Measurements from ENCODE around the gene GRIA4.

The GRIA4 gene

DNA sequence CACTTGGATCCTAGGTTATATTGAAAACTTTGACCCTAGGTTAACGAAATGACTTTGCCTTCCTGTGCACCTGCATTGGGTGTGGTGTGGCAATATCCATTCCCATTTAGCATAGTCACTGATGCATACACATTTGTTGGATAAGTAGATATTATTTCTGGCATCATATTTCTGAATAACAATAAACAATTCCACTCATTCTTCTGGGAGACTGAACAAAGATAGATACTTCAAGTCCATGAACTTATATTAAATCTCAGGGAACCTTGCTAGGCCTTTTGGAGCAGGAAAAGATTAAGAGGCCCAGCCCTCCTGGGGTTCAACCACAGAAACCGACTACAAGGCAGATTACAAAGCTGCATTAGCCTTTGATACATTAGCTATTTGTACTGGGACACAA lies 293.2 kb downstream of the GRIA4 start:
- H3K4me1 Mint-ChIP-seq, result no peaks in the 10 kb centered on the region

DNA sequence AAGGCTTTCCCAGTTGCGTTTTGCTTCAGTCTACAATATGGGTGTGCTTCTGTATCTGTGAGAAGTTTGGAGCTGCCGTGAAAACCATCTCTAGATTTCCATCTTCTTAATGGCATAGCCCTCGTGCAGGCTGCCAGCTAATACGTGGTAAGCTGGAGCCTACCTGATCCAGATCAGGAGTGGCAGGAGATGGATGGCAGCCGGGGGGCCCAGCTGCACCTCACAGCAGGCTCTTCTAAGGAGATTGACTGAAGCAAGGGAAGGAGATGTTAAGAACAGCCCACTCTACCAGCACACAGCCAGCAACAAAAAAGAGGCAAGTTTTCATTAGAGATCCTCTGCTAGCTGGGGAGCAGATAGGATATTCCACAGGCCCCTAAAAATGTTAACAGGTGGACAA lies 296.6 kb downstream of the GRIA4 start:
- Mint-ChIP-seq H3K27me3 (no peaks in the 10 kb centered on the region), H3K4me3 (no peak overlapping the region), H3K9me3 (no peaks in the 10 kb centered on the region), H3K27ac (no peak overlapping the region), H3K36me3 (no peaks in the 10 kb centered on the region), H3K4me1 (no peaks in the 10 kb centered on the region)
- CTCF ChIA-PET, result no interaction called here
- no peak for DNase-seq

More for the DNA sequence above, 293.2 kb downstream of the GRIA4 start:
- Mint-ChIP-seq H3K4me3 (no peak overlapping the region), H3K9me3 (no peaks in the 10 kb centered on the region), H3K36me3 (no peaks in the 10 kb centered on the region), H3K27me3 (no peaks in the 10 kb centered on the region), H3K27ac (no peak overlapping the region)
- CTCF ChIA-PET, result no interaction called here
- no peak for DNase-seq

- Mint-ChIP-seq H3K4me1 (no peaks in the 10 kb centered on the region), H3K4me3 (no peak overlapping the region), H3K27me3 (no peaks in the 10 kb centered on the region), H3K9me3 (no peaks in the 10 kb centered on the region), H3K36me3 (no peaks in the 10 kb centered on the region), H3K27ac (no peak overlapping the region)
- no peak for DNase-seq
- CTCF ChIA-PET, result no interaction called here
These were observed 297.4 kb downstream of the GRIA4 start for GRCh38 chr11:105907319-105907718.

- no peaks in the 10 kb centered on the region for H3K4me1 Mint-ChIP-seq
- H3K9me3 Mint-ChIP-seq, result no peaks in the 10 kb centered on the region
- H3K4me3 Mint-ChIP-seq, result no peak overlapping the region
- CTCF ChIA-PET, result no interaction called here
- H3K27me3 Mint-ChIP-seq, result no peaks in the 10 kb centered on the region
- H3K36me3 Mint-ChIP-seq, result no peaks in the 10 kb centered on the region
- no peak for DNase-seq
- no peak overlapping the region for H3K27ac Mint-ChIP-seq
These were observed 300.3 kb downstream of the GRIA4 start for GRCh38 chr11:105910095-105910715.

DNA sequence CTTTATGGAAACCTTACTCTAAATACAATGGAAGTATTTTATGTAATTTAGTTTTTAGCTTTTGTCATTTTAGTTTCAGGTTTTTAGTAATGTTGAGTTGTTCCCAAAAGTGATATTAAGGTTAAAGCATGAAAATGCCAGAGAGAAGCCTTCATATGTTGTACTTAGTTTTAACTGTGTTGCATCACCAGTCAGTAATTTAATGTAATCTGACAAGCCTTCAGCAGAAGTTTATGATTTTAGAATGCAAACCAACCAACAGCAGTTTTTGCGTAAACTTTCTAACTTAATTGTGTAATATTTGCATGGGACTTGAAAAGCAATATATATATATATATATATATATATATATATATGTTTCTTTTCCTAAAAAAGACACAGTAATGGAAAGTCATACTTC lies 301.6 kb downstream of the GRIA4 start:
- CTCF ChIA-PET, result no interaction called here
- DNase-seq, result no peak
- no peaks in the 10 kb centered on the region for H3K27me3 Mint-ChIP-seq

DNA sequence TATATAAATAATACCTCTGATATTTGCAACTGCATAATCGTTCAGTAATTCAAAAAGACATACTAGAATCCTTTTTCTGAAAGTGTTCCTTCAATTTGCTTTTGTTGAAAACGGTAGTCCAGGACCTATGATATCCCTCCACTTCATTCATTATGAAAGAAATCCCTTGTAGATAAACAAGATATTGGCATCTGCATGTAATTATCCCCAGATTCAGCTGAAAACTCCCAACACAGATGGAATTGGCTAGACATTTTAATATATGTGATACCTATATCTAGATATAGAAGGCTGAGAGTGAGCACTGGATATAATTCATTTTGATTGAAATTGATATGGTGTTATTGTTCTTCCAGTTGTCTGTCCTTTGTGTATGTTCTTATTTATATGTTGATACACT lies 302.8 kb downstream of the GRIA4 start:
- CTCF ChIA-PET, result no interaction called here
- Mint-ChIP-seq H3K27ac (no peak overlapping the region), H3K4me1 (no peaks in the 10 kb centered on the region), H3K27me3 (no peaks in the 10 kb centered on the region), H3K4me3 (no peak overlapping the region), H3K9me3 (no peaks in the 10 kb centered on the region), H3K36me3 (no peaks in the 10 kb centered on the region)
- DNase-seq, result no peak

More for the DNA sequence above, 301.6 kb downstream of the GRIA4 start:
- no peaks in the 10 kb centered on the region for H3K4me1 Mint-ChIP-seq
- no peaks in the 10 kb centered on the region for H3K9me3 Mint-ChIP-seq
- no peaks in the 10 kb centered on the region for H3K36me3 Mint-ChIP-seq
- H3K27ac Mint-ChIP-seq, result no peak overlapping the region
- no peak overlapping the region for H3K4me3 Mint-ChIP-seq

DNA sequence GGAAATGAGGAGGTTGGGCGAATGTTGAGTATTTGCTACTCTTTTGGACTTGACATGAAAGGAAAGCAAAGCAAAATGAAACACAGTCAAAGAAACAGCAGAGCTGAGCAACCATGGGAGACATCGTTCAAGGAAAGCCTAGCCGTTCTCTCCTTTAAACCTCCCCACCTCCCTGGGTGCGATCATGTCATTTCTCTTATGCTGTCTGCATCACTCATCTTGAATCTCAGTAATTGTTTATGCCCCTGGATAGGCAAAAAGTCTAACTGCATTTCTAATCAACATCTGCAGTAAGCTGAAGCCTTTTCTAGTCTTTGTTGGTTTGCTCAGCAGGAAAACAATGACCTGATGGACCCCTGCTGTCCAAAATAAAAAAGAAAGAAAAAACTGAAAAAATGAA lies 305.1 kb downstream of the GRIA4 start:
- Mint-ChIP-seq H3K4me1 (no peaks in the 10 kb centered on the region), H3K4me3 (no peak overlapping the region), H3K27ac (no peak overlapping the region), H3K27me3 (no peaks in the 10 kb centered on the region), H3K9me3 (no peaks in the 10 kb centered on the region), H3K36me3 (no peaks in the 10 kb centered on the region)
- DNase-seq, result no peak
- CTCF ChIA-PET, result no interaction called here

DNA sequence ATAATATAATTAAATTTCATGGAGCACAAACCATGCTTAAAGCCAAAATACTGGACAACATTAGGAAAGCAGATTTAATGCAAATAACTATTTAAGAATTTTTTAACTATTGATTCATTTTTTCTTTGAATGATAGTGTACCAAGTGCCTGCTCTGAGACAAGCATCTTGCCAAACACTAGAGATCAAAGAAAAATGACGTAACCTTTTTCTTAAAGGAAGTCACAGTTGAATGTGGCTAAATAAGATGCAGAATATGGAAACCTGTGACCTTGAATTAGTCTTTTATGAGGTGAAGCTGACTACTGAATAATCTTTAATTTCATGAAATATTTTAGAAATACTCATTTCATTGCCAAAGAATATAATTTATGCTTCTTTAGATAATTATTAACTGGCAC lies 308.2 kb downstream of the GRIA4 start:
- Mint-ChIP-seq H3K27me3 (no peaks in the 10 kb centered on the region), H3K27ac (no peak overlapping the region), H3K4me1 (no peaks in the 10 kb centered on the region), H3K36me3 (no peaks in the 10 kb centered on the region), H3K9me3 (no peaks in the 10 kb centered on the region), H3K4me3 (no peak overlapping the region)
- no peak for DNase-seq
- CTCF ChIA-PET, result no interaction called here

- CTCF ChIA-PET, result no interaction called here
- Mint-ChIP-seq H3K9me3 (no peaks in the 10 kb centered on the region), H3K4me1 (no peaks in the 10 kb centered on the region), H3K27me3 (no peaks in the 10 kb centered on the region), H3K27ac (no peak overlapping the region), H3K36me3 (no peaks in the 10 kb centered on the region), H3K4me3 (no peak overlapping the region)
- no peak for DNase-seq
These were observed 308.7 kb downstream of the GRIA4 start for GRCh38 chr11:105918600-105918999.

GRCh38 chr11:105923252-105923651 lies 313.4 kb downstream of the GRIA4 start:
- no peak overlapping the region for H3K4me3 Mint-ChIP-seq
- H3K9me3 Mint-ChIP-seq, result no peaks in the 10 kb centered on the region
- no peak overlapping the region for H3K27ac Mint-ChIP-seq
- H3K4me1 Mint-ChIP-seq, result no peaks in the 10 kb centered on the region
- H3K36me3 Mint-ChIP-seq, result no peaks in the 10 kb centered on the region
- CTCF ChIA-PET, result no interaction called here
- DNase-seq, result no peak
- H3K27me3 Mint-ChIP-seq, result no peaks in the 10 kb centered on the region

DNA sequence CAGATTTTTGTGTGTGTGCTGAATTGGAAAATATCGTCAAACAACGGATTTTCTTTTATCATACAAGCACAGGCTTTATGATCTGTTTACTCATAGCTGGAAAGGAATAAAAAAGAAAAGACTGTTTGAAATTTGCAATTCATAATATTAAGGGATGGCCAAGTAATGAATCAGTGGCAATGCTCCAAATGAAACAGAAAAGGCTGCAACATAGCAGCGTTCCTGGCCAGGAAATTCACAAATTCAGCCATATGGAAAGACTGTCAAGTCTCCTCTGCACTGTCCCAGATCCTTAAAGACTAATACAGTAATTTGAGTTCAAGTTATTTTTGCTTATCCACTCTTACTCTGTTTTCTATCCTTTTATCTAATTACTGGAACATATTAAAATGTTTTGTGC lies 313.9 kb downstream of the GRIA4 start:
- H3K4me1 Mint-ChIP-seq, result no peaks in the 10 kb centered on the region
- no peak overlapping the region for H3K4me3 Mint-ChIP-seq
- H3K9me3 Mint-ChIP-seq, result no peaks in the 10 kb centered on the region
- H3K36me3 Mint-ChIP-seq, result no peaks in the 10 kb centered on the region
- CTCF ChIA-PET, result no interaction called here
- no peaks in the 10 kb centered on the region for H3K27me3 Mint-ChIP-seq
- DNase-seq, result no peak
- no peak overlapping the region for H3K27ac Mint-ChIP-seq

DNA sequence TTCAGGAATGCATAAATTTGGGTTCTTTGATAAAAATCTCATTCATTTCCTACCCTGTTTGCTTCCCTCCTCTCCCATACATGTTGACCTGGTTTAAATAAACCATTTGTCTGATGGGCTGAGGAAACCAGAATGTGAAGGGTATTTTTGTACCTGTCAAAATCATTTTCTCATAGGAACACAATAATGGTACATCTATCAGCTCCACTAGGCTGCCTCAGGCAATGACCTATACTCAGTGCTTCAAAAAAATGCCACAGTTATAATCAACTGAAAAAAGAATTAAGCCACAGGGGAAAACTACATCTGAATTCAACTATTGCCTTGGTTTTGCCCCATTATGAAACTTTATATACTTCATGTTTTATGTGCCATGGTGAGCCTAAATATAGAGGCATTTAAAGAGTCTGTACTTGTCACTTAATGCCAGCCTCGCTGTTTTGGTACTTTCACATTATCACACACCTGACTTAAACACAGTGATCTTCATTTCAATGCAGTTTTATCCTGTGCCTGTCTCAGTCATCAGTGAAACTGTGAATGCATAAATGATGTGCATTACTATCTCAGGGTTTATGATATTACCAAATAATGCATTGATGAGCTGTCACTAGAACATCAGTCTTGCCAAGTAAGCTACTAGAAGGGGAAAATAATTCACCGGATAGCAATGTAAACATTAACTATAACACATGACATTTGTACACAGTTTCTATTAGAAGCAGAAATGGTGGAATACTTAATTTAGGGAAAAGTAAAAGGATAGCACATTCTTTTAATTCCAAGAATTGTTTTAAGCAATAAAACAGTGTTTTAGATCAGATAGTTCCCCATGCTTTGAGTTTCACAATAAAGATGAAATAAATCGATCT lies 319.4 kb downstream of the GRIA4 start:
- H3K4me1 Mint-ChIP-seq, result no peaks in the 10 kb centered on the region
- H3K27ac Mint-ChIP-seq, result no peak overlapping the region
- no peaks in the 10 kb centered on the region for H3K9me3 Mint-ChIP-seq
- no peak for DNase-seq
- CTCF ChIA-PET, result no interaction called here
- no peaks in the 10 kb centered on the region for H3K27me3 Mint-ChIP-seq
- no peak overlapping the region for H3K4me3 Mint-ChIP-seq
- no peaks in the 10 kb centered on the region for H3K36me3 Mint-ChIP-seq

DNA sequence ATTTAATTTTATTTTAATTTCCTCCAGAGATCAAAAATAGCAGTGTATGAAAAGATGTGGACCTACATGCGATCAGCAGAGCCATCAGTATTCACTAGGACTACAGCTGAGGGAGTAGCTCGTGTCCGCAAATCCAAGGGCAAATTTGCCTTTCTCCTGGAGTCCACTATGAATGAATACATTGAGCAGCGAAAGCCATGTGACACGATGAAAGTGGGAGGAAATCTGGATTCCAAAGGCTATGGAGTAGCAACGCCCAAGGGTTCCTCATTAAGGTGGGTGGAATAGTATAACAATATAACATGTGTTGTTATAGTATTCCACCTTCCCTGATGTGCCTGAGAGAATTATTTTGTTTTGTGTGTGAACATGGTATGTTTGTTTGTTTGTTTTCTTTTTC lies 323.8 kb downstream of the GRIA4 start:
- Mint-ChIP-seq H3K27me3 (no peaks in the 10 kb centered on the region), H3K36me3 (no peaks in the 10 kb centered on the region), H3K9me3 (no peaks in the 10 kb centered on the region), H3K4me3 (no peak overlapping the region), H3K27ac (no peak overlapping the region), H3K4me1 (no peaks in the 10 kb centered on the region)
- no peak for DNase-seq
- CTCF ChIA-PET, result no interaction called here

- no peaks in the 10 kb centered on the region for H3K4me1 Mint-ChIP-seq
- no peak overlapping the region for H3K27ac Mint-ChIP-seq
- no peak overlapping the region for H3K4me3 Mint-ChIP-seq
- H3K27me3 Mint-ChIP-seq, result no peaks in the 10 kb centered on the region
- CTCF ChIA-PET, result no interaction called here
- H3K9me3 Mint-ChIP-seq, result no peaks in the 10 kb centered on the region
- DNase-seq, result no peak
- H3K36me3 Mint-ChIP-seq, result no peaks in the 10 kb centered on the region
These were observed 325.9 kb downstream of the GRIA4 start for GRCh38 chr11:105935791-105936190.

- CTCF ChIA-PET, result no interaction called here
- H3K4me1 Mint-ChIP-seq, result no peaks in the 10 kb centered on the region
- no peak overlapping the region for H3K27ac Mint-ChIP-seq
- no peak for DNase-seq
- no peaks in the 10 kb centered on the region for H3K27me3 Mint-ChIP-seq
- H3K4me3 Mint-ChIP-seq, result no peak overlapping the region
- H3K9me3 Mint-ChIP-seq, result no peaks in the 10 kb centered on the region
- H3K36me3 Mint-ChIP-seq, result no peaks in the 10 kb centered on the region
These were observed 327.5 kb downstream of the GRIA4 start for GRCh38 chr11:105937331-105937730.
